ENCODE measurements around the gene DDX43. TPM values are rescaled to one million over a fixed set of nuclear protein-coding genes. Genes with fewer than 3 reads are reported as not detected.

DDX43 gene
- total RNA-seq, 1 experiment from 2014 or later = not detected

- intact Hi-C loops (cut with micrococcal nuclease) = no loop called here
- ChIA-PET CTCF (interaction anchor here (1.1 to 1.8 kb wide), 2 partner anchors 28 to 29 kb away, joined by 5 to 11 read pairs; no protein-coding TSS in a partner anchor), POLR2A (interaction anchor here (1.3 kb wide), 1 partner anchor 35 kb away, joined by 4 read pairs; no protein-coding TSS in a partner anchor)
- no peak for DNase-seq (ENCODE audit: unreplicated experiment)
- H3K4me1 Mint-ChIP-seq (ENCODE audit: insufficient read depth, unreplicated experiment) = no peaks in the 10 kb centered on the region
- BruUV-seq (replicated peaks) = no TSS peak
- no peaks in the 10 kb centered on the region for H3K36me3 Mint-ChIP-seq (ENCODE audit: insufficient read depth, unreplicated experiment)
- no peak within 1 kb of the TSS for H3K4me3 Mint-ChIP-seq (ENCODE audit: unreplicated experiment)
- H3K27me3 Mint-ChIP-seq (ENCODE audit: insufficient read depth, unreplicated experiment) = no peaks in the 10 kb centered on the region
- TF ChIP-seq CTCF (IDR thresholded peaks at IDR 0.05; ENCODE audit: unreplicated experiment) = no peak
- H3K9me3 Mint-ChIP-seq (ENCODE audit: unreplicated experiment) = no peaks in the 10 kb centered on the region
- no peak within 1 kb of the TSS for H3K27ac Mint-ChIP-seq (ENCODE audit: low read depth, unreplicated experiment)
These were observed 40.7 kb upstream of the DDX43 start, which contains the start of gene DPPA5 for GRCh38 chr6:73353636-73354593. Gene DPPA5, minus strand, starts transcription at chr6:73354276. Its CDS starts 51 bp downstream, at chr6:73354225.

- no peaks in the 10 kb centered on the region for H3K36me3 Mint-ChIP-seq (ENCODE audit: insufficient read depth, unreplicated experiment)
- no peak for DNase-seq (ENCODE audit: unreplicated experiment)
- intact Hi-C loops (cut with micrococcal nuclease) = no loop called here
- ChIA-PET POLR2A (no interaction called here), CTCF (no interaction called here)
- TF ChIP-seq CTCF (IDR thresholded peaks at IDR 0.05; ENCODE audit: unreplicated experiment) = no peak
- H3K27ac Mint-ChIP-seq (ENCODE audit: low read depth, unreplicated experiment) = no peak within 1 kb of the TSS
- no peak within 1 kb of the TSS for H3K4me3 Mint-ChIP-seq (ENCODE audit: unreplicated experiment)
- no TSS peak for BruUV-seq (replicated peaks)
- no peaks in the 10 kb centered on the region for H3K9me3 Mint-ChIP-seq (ENCODE audit: unreplicated experiment)
- no peaks in the 10 kb centered on the region for H3K4me1 Mint-ChIP-seq (ENCODE audit: insufficient read depth, unreplicated experiment)
- H3K27me3 Mint-ChIP-seq (ENCODE audit: insufficient read depth, unreplicated experiment) = no peaks in the 10 kb centered on the region
These were observed 32.3 kb upstream of the DDX43 start, which contains the start of gene KHDC3L for GRCh38 chr6:73362358-73362757. Gene KHDC3L, plus strand, starts transcription at chr6:73362658. Its CDS starts 72 bp downstream, at chr6:73362730.

- BruUV-seq (replicated peaks) = no TSS peak
- no peak overlapping the region for H3K4me3 Mint-ChIP-seq (ENCODE audit: unreplicated experiment)
- DNase-seq (ENCODE audit: unreplicated experiment) = no peak
- CTCF ChIA-PET = no interaction called here
- POLR2A ChIA-PET = no interaction called here
- H3K9me3 Mint-ChIP-seq (ENCODE audit: unreplicated experiment) = no peaks in the 10 kb centered on the region
- H3K36me3 Mint-ChIP-seq (ENCODE audit: insufficient read depth, unreplicated experiment) = no peaks in the 10 kb centered on the region
- intact Hi-C loops (cut with micrococcal nuclease) = no loop called here
- H3K27me3 Mint-ChIP-seq (ENCODE audit: insufficient read depth, unreplicated experiment) = no peaks in the 10 kb centered on the region
- no peaks in the 10 kb centered on the region for H3K4me1 Mint-ChIP-seq (ENCODE audit: insufficient read depth, unreplicated experiment)
- TF ChIP-seq CTCF (IDR thresholded peaks at IDR 0.05; ENCODE audit: unreplicated experiment) = no peak
- no peak overlapping the region for H3K27ac Mint-ChIP-seq (ENCODE audit: low read depth, unreplicated experiment)
These were observed 31.6 kb upstream of the DDX43 start for GRCh38 chr6:73362869-73363536.

GRCh38 chr6:73363537-73363875 is 31.1 kb upstream of the DDX43 start:
- Mint-ChIP-seq H3K9me3 (ENCODE audit: unreplicated experiment) (no peaks in the 10 kb centered on the region), H3K36me3 (ENCODE audit: insufficient read depth, unreplicated experiment) (no peaks in the 10 kb centered on the region), H3K27ac (ENCODE audit: low read depth, unreplicated experiment) (no peak overlapping the region), H3K4me3 (ENCODE audit: unreplicated experiment) (no peak overlapping the region), H3K4me1 (ENCODE audit: insufficient read depth, unreplicated experiment) (no peaks in the 10 kb centered on the region), H3K27me3 (ENCODE audit: insufficient read depth, unreplicated experiment) (no peaks in the 10 kb centered on the region)
- intact Hi-C loops (cut with micrococcal nuclease) = no loop called here
- POLR2A ChIA-PET = no interaction called here
- no peak for TF ChIP-seq CTCF (IDR thresholded peaks at IDR 0.05; ENCODE audit: unreplicated experiment)
- no peak for DNase-seq (ENCODE audit: unreplicated experiment)
- no TSS peak for BruUV-seq (replicated peaks)
- CTCF ChIA-PET = no interaction called here
